ENCODE results near the gene PRPF39.
A peak's percentile ranks its signal among the peaks of the same experiment; 100 is the strongest.
"Not testable (repeated sequence)": the region's sequence is repeated elsewhere in the genome, so short reads cannot be mapped to it uniquely, and the experiment has no call there.

The PRPF39 gene

GRCh38 chr14:45134051-45134958 is 50.4 kb downstream of the PRPF39 start, which contains the start of gene FKBP3:
Gene FKBP3 (minus strand): TSS chr14:45134481. CDS start chr14:45134456, 25 bp downstream.
- peak; percentile 95 for DNase-seq (ENCODE audit: low read depth, low spot score)
- peak within 1 kb of the TSS; percentile 79 for H3K27ac ChIP-seq

GRCh38 chr14:45135156-45135555 is 51.2 kb downstream of the PRPF39 start:
- peak overlapping the region; percentile 79 for H3K27ac ChIP-seq
- DNase-seq (ENCODE audit: low read depth, low spot score) = no peak

- H3K27ac ChIP-seq = peak within 1 kb of the TSS; percentile 79
- DNase-seq (ENCODE audit: low read depth, low spot score) = peak; percentile 91
These were observed 51.9 kb downstream of the PRPF39 start, which contains the start of gene FANCM for GRCh38 chr14:45135659-45136395. Gene FANCM (plus strand): TSS chr14:45135930. CDS start chr14:45136032, 102 bp downstream.

- DNase-seq (ENCODE audit: low read depth, low spot score) = no peak
- H3K27ac ChIP-seq = peak overlapping the region; percentile 79
These were observed 52.5 kb downstream of the PRPF39 start for GRCh38 chr14:45136399-45136798.

- no peak for DNase-seq (ENCODE audit: low read depth, low spot score)
- no peak overlapping the region for H3K27ac ChIP-seq
These were observed 56.8 kb downstream of the PRPF39 start for GRCh38 chr14:45140661-45141187.

GRCh38 chr14:45142083-45142482 is 58.2 kb downstream of the PRPF39 start:
- not testable (repeated sequence) for H3K27ac ChIP-seq; DNase-seq (ENCODE audit: low read depth, low spot score)

- H3K27ac ChIP-seq = no peak overlapping the region
- DNase-seq (ENCODE audit: low read depth, low spot score) = no peak
These were observed 60.7 kb downstream of the PRPF39 start for GRCh38 chr14:45144658-45145057.

- no peak for DNase-seq (ENCODE audit: low read depth, low spot score)
- H3K27ac ChIP-seq = no peak overlapping the region
These were observed 61.3 kb downstream of the PRPF39 start for GRCh38 chr14:45145214-45145613.

- no peak for DNase-seq (ENCODE audit: low read depth, low spot score)
- H3K27ac ChIP-seq = no peak overlapping the region
These were observed 65.7 kb downstream of the PRPF39 start for GRCh38 chr14:45149602-45150001.

- H3K27ac ChIP-seq = no peak overlapping the region
- DNase-seq (ENCODE audit: low read depth, low spot score) = no peak
These were observed 66.5 kb downstream of the PRPF39 start for GRCh38 chr14:45150386-45150890.

GRCh38 chr14:45156067-45156466 is 72.2 kb downstream of the PRPF39 start:
- H3K27ac ChIP-seq = no peak overlapping the region
- DNase-seq (ENCODE audit: low read depth, low spot score) = no peak

Measured in epithelial cell of prostate (primary cell).